LNCAP (cell line): ENCODE measurements around the gene PRKRIP1.

Experiments
- TF ChIP-seq, protein P1 (sequence below): fragments of 450-650 bp; IDR thresholded peaks from 2 replicates; pipeline ENCODE4 v1.5.1; 2017; ENCODE audit warnings: mild to moderate bottlenecking

The PRKRIP1 gene

DNA sequence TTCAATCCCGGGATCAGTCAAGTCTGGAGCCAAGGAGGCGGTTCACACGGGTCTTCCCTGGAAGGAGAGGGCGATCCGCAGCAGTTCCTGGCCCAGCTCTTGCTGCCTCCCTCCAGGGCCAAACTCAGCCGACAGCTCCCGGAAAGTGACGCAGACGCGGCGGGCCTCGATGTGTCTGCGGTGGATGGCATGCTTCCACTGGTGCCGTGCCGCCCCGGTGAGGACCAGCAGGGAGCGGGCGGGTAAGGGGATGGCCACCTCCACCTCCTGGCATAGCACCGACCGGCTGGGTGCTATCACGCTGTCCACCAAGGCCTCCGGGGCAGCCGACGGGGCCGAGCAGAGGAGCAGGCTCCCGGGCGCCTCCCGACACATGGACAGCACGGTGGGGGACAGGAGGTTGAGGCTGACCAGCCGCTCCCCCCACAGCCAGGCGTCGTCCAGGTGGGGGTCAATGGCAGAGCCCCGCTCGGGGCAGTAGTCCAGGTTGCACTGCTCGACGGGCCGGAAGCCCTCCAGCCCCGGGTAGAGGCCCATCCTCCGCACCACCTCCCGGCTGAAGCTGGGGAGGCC, 61.3 kb downstream of the PRKRIP1 start:
- TF ChIP-seq, protein P1, sequence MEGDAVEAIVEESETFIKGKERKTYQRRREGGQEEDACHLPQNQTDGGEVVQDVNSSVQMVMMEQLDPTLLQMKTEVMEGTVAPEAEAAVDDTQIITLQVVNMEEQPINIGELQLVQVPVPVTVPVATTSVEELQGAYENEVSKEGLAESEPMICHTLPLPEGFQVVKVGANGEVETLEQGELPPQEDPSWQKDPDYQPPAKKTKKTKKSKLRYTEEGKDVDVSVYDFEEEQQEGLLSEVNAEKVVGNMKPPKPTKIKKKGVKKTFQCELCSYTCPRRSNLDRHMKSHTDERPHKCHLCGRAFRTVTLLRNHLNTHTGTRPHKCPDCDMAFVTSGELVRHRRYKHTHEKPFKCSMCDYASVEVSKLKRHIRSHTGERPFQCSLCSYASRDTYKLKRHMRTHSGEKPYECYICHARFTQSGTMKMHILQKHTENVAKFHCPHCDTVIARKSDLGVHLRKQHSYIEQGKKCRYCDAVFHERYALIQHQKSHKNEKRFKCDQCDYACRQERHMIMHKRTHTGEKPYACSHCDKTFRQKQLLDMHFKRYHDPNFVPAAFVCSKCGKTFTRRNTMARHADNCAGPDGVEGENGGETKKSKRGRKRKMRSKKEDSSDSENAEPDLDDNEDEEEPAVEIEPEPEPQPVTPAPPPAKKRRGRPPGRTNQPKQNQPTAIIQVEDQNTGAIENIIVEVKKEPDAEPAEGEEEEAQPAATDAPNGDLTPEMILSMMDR = no peak

GRCh38 chr7:102459221-102459844, 63.2 kb downstream of the PRKRIP1 start:
- TF ChIP-seq, protein P1 = no peak

GRCh38 chr7:102460467-102460866, 64.3 kb downstream of the PRKRIP1 start:
- TF ChIP-seq, protein P1 = no peak

DNA sequence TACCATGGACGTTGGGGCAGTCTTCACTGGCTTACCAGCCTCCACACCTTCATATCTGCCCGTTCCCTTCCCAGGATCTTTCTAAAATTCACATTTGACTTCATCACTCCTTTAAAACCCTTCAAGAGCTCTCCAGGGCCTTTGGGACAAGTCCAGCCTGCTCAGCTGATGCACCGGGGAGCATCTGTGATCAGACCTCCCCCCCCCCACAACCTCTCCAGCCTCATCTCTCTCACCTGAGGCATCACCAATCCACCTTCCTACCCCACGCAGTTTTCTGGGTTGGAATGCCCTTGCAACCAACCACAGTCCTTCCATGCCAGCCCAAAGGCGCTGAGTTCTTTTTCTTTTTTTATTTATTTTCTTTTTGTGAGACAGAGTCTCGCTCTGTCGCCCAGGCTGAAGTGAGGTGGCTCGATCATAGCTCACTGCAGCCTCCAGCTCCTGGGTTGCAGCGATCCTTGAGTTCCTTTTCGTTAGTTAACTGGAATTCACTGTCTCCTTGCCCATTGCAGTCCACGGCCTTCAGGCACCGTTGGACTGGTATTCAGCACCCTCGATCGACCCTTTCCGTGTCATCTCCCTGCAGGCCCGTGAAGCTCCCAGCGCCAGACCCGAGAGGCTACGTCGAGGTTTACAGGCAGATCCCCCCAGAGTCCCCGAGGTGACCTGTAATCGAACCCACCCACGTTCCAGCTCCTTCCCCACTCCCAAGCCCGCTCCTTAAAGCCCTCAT, 67.8 kb downstream of the PRKRIP1 start:
- TF ChIP-seq, protein P1 = no peak

- TF ChIP-seq, protein P1 = 0 out of 2 replicates have a peak, but pooled peaks have one; percentile 26
Observed at GRCh38 chr7:102464577-102465280, 68.6 kb downstream of the PRKRIP1 start, which contains the start of the genes ALKBH4 and LRWD1. TSS of gene ALKBH4 (minus strand) at chr7:102464863. CDS start at chr7:102464836, 27 bp downstream. TSS of gene LRWD1 (plus strand) at chr7:102464984. CDS start at chr7:102465081, 97 bp downstream.

- TF ChIP-seq, protein P1 = no peak
Observed at GRCh38 chr7:102466097-102466496, 69.9 kb downstream of the PRKRIP1 start.
